Esophagus muscularis mucosa (tissue), 3 donors: ENCODE results near the gene RRBP1.

Source experiments
- POLR2A ChIP-seq: fragments of 450-650 bp; IDR thresholded peaks from one replicate; pipeline ENCODE4 v1.6.1; 2017; ENCODE audit warnings: antibody characterized with exemption, moderate library complexity, mild to moderate bottlenecking, low read depth
- TF ChIP-seq, protein P1 (sequence below), 3 experiments: fragments of 200-600 bp in 2 of 3; fragments of 450-650 bp in 1 of 3; sonication (generic) in 2 of 3; IDR thresholded peaks; one replicate each; pipeline ENCODE4 v1.5.1; 2017 to 2019; ENCODE audit warnings: antibody characterized with exemption in 3 of 3, mild to moderate bottlenecking in 2 of 3, moderate library complexity in 1 of 3

DNA sequence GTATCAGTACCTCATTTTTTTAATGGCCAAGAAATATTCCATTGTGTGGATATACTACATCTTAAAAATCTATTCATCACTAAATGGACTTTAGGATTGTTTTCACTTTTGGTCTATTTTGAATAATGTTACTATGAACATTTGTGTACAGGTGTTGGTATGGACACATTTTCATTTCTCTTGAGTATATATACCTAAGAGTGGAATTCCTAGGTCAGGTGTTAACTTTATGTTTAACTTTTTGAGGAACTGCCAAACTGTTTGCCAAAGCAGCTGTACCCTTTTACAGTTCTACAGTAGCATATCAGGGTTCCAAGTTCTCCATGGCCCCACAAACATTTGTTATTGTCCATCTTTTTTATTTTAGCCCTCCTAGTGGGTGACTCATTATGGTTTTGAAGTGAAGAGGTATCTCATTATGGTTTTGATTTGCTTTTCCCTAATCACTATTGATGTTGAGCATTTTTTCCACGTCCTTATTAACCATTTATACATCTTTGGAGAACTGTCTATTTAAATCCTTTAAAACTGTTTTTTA is 84.0 kb downstream of the RRBP1 start:
- TF ChIP-seq, protein P1, sequence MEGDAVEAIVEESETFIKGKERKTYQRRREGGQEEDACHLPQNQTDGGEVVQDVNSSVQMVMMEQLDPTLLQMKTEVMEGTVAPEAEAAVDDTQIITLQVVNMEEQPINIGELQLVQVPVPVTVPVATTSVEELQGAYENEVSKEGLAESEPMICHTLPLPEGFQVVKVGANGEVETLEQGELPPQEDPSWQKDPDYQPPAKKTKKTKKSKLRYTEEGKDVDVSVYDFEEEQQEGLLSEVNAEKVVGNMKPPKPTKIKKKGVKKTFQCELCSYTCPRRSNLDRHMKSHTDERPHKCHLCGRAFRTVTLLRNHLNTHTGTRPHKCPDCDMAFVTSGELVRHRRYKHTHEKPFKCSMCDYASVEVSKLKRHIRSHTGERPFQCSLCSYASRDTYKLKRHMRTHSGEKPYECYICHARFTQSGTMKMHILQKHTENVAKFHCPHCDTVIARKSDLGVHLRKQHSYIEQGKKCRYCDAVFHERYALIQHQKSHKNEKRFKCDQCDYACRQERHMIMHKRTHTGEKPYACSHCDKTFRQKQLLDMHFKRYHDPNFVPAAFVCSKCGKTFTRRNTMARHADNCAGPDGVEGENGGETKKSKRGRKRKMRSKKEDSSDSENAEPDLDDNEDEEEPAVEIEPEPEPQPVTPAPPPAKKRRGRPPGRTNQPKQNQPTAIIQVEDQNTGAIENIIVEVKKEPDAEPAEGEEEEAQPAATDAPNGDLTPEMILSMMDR (IDR thresholded peaks at IDR 0.05): no peak
- no peak for TF ChIP-seq POLR2A
